ENCODE results near the gene NFE2L2.

Gene NFE2L2

GRCh38 chr2:177262092-177262491 is 2.4 kb downstream of the NFE2L2 start:
- peaks cover 51% of the 10 kb centered on the region for H3K4me1 ChIP-seq (ENCODE audit: insufficient read depth, low read length, severe bottlenecking)
- peak overlapping the region; percentile 98 for H3K9ac ChIP-seq (ENCODE audit: low read length)
- no peaks in the 10 kb centered on the region; the same call in 1 of the 2 replicates for H4K20me1 ChIP-seq (ENCODE audit: insufficient read depth, low read length)

GRCh38 chr2:177261116-177262060 is 3.1 kb downstream of the NFE2L2 start:
- Histone ChIP-seq H3K4me1 (ENCODE audit: insufficient read depth, low read length, severe bottlenecking) (peaks cover 54% of the 10 kb centered on the region), H3F3A (ENCODE audit: insufficient read depth, low read length) (no peaks in the 10 kb centered on the region), H3K9ac (ENCODE audit: low read length) (peak overlapping the region; percentile 98), H3K4me3 (ENCODE audit: low read depth, low read length, poor library complexity, severe bottlenecking) (peak overlapping the region; percentile 83), H3K36me3 (ENCODE audit: insufficient read depth, low read length) (peaks cover 37% of the 10 kb centered on the region), H3K27me3 (ENCODE audit: insufficient read depth, low read length) (no peaks in the 10 kb centered on the region), H4K20me1 (ENCODE audit: insufficient read depth, low read length) (no peaks in the 10 kb centered on the region; the same call in 1 of the 2 replicates), H3K79me2 (ENCODE audit: insufficient read depth, low read length) (peaks cover 70% of the 10 kb centered on the region), H2AFZ (ENCODE audit: low read length) (no peak overlapping the region), H3K27ac (ENCODE audit: low read depth, low read length, poor library complexity, severe bottlenecking) (peak overlapping the region; percentile 96), H3K9me2 (ENCODE audit: low read depth, low read length) (no peaks in the 10 kb centered on the region), H3K4me2 (ENCODE audit: low read length) (peak overlapping the region; percentile 90), H3K9me3 (ENCODE audit: low read length) (no peaks in the 10 kb centered on the region)
- TF ChIP-seq EZH2 (IDR thresholded peaks at IDR 0.05; ENCODE audit: borderline replicate concordance, low read length): no peak
- TF ChIP-seq CTCF (IDR thresholded peaks at IDR 0.05; ENCODE audit: low read length): no peak

More at GRCh38 chr2:177262092-177262491, 2.4 kb downstream of the NFE2L2 start:
- peaks cover 63% of the 10 kb centered on the region for H3K79me2 ChIP-seq (ENCODE audit: insufficient read depth, low read length)
- no peaks in the 10 kb centered on the region for H3K9me3 ChIP-seq (ENCODE audit: low read length)
- H3K4me2 ChIP-seq (ENCODE audit: low read length): peak overlapping the region; percentile 90
- TF ChIP-seq EZH2 (IDR thresholded peaks at IDR 0.05; ENCODE audit: borderline replicate concordance, low read length): no peak
- no peak for TF ChIP-seq CTCF (IDR thresholded peaks at IDR 0.05; ENCODE audit: low read length)
- no peaks in the 10 kb centered on the region for H3K9me2 ChIP-seq (ENCODE audit: low read depth, low read length)
- peak overlapping the region; percentile 96 for H3K27ac ChIP-seq (ENCODE audit: low read depth, low read length, poor library complexity, severe bottlenecking)
- peaks cover 36% of the 10 kb centered on the region for H3K36me3 ChIP-seq (ENCODE audit: insufficient read depth, low read length)
- peak overlapping the region; percentile 83 for H3K4me3 ChIP-seq (ENCODE audit: low read depth, low read length, poor library complexity, severe bottlenecking)
- no peaks in the 10 kb centered on the region for H3F3A ChIP-seq (ENCODE audit: insufficient read depth, low read length)
- no peak overlapping the region for H2AFZ ChIP-seq (ENCODE audit: low read length)
- no peaks in the 10 kb centered on the region for H3K27me3 ChIP-seq (ENCODE audit: insufficient read depth, low read length)

GRCh38 chr2:177260379-177260778 is 4.1 kb downstream of the NFE2L2 start:
- Histone ChIP-seq H3K36me3 (ENCODE audit: insufficient read depth, low read length) (peaks cover 37% of the 10 kb centered on the region), H3K4me1 (ENCODE audit: insufficient read depth, low read length, severe bottlenecking) (peaks cover 49% of the 10 kb centered on the region), H3K4me2 (ENCODE audit: low read length) (peak overlapping the region; percentile 33; the same call in 1 of the 2 replicates), H2AFZ (ENCODE audit: low read length) (no peak overlapping the region), H3K27ac (ENCODE audit: low read depth, low read length, poor library complexity, severe bottlenecking) (no peak overlapping the region), H3F3A (ENCODE audit: insufficient read depth, low read length) (no peaks in the 10 kb centered on the region), H3K9me3 (ENCODE audit: low read length) (no peaks in the 10 kb centered on the region), H3K27me3 (ENCODE audit: insufficient read depth, low read length) (no peaks in the 10 kb centered on the region), H3K9me2 (ENCODE audit: low read depth, low read length) (no peaks in the 10 kb centered on the region), H3K79me2 (ENCODE audit: insufficient read depth, low read length) (peaks cover 80% of the 10 kb centered on the region), H3K9ac (ENCODE audit: low read length) (no peak overlapping the region), H4K20me1 (ENCODE audit: insufficient read depth, low read length) (no peaks in the 10 kb centered on the region; the same call in 1 of the 2 replicates), H3K4me3 (ENCODE audit: low read depth, low read length, poor library complexity, severe bottlenecking) (no peak overlapping the region)
- TF ChIP-seq CTCF (IDR thresholded peaks at IDR 0.05; ENCODE audit: low read length): no peak
- TF ChIP-seq EZH2 (IDR thresholded peaks at IDR 0.05; ENCODE audit: borderline replicate concordance, low read length): no peak

All from OCI-LY1 (cell line).